IPS DF 4.7 (cell line): ENCODE measurements around the gene ZNF565.
"Not testable (repeated sequence)": the region's sequence is repeated elsewhere in the genome, so short reads cannot be mapped to it uniquely, and the experiment has no call there.

ENCODE experiments used
- DNase-seq: peaks from one replicate; pipeline ENCODE4 v3.0.0-alpha.2; 2013; ENCODE audit warnings: low spot score; ENCODE audit errors: extremely low read depth

The ZNF565 gene

GRCh38 chr19:36212895-36213294 lies 1.6 kb downstream of the ZNF565 start:
- no peak for DNase-seq

- DNase-seq: no peak
These were observed 4.0 kb downstream of the ZNF565 start for GRCh38 chr19:36210497-36210896.

- no peak for DNase-seq
These were observed 5.1 kb downstream of the ZNF565 start for GRCh38 chr19:36209372-36209771.

- no peak for DNase-seq
These were observed 6.7 kb downstream of the ZNF565 start for GRCh38 chr19:36207605-36208252.

GRCh38 chr19:36203293-36203692 lies 11.2 kb downstream of the ZNF565 start:
- DNase-seq: no peak

GRCh38 chr19:36201684-36202083 lies 12.8 kb downstream of the ZNF565 start:
- no peak for DNase-seq

GRCh38 chr19:36198119-36198518 lies 16.3 kb downstream of the ZNF565 start:
- DNase-seq: no peak

- no peak for DNase-seq
These were observed 18.2 kb downstream of the ZNF565 start for GRCh38 chr19:36196249-36196648.

- not testable (repeated sequence) for DNase-seq
These were observed 27.7 kb downstream of the ZNF565 start for GRCh38 chr19:36186722-36187121.

- DNase-seq: peak; percentile 16
These were observed 31.2 kb downstream of the ZNF565 start for GRCh38 chr19:36183245-36183628.

GRCh38 chr19:36182612-36183244 lies 31.7 kb downstream of the ZNF565 start:
- peak; percentile 30 for DNase-seq

GRCh38 chr19:36179077-36179476 lies 35.4 kb downstream of the ZNF565 start:
- not testable (repeated sequence) for DNase-seq

- not testable (repeated sequence) for DNase-seq
These were observed 40.6 kb downstream of the ZNF565 start for GRCh38 chr19:36173846-36174245.

- no peak for DNase-seq
These were observed 41.6 kb downstream of the ZNF565 start for GRCh38 chr19:36172852-36173251.

- DNase-seq: no peak
These were observed 45.2 kb downstream of the ZNF565 start for GRCh38 chr19:36169084-36169760.

GRCh38 chr19:36163813-36164212 lies 50.7 kb downstream of the ZNF565 start:
- no peak for DNase-seq

- DNase-seq: no peak
These were observed 53.5 kb downstream of the ZNF565 start for GRCh38 chr19:36160821-36161596.

- no peak for DNase-seq
These were observed 61.3 kb downstream of the ZNF565 start for GRCh38 chr19:36153126-36153525.

GRCh38 chr19:36152352-36153091 lies 61.9 kb downstream of the ZNF565 start, which contains the start of gene COX7A1:
Gene COX7A1 (minus strand): TSS chr19:36152447. CDS start chr19:36152407, 40 bp downstream.
- no peak for DNase-seq

- no peak for DNase-seq
These were observed 62.5 kb downstream of the ZNF565 start for GRCh38 chr19:36152019-36152351.
